ENCODE data around the gene DIO2.

Gene DIO2

DNA sequence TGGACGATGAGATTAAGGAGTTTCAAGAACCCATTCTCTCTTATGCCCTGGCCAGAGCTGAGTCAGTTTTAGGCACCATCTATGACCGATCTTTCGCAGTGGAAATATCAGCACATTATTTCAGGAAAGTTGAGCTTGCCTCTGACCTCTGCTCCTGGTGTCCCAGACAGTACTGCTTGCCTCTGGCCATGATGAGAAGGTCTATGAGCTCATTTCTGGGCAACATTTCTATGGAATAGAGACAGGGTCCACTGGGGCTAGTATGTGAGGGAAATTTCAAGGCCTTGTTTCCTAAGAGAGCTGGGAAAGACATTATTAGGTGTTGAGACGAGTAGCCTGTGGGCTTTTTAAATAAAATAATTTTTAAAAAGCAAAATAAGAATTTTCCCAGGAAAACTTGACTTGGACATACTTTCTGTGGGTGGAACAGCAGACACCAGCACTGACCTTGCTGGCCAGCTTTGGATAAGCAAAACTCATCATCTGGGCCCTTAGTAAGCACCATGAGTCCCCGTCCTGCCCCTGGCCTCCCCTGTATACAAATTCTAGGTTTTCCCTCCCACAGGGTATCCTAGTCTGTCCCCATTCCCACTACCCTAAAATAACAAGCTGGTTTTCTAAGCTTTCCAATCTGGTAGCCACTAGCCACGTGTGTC is 43.4 kb downstream of the DIO2 start:
- no peak for DNase-seq

GRCh38 chr14:80164991-80165721 is 46.1 kb downstream of the DIO2 start:
- DNase-seq = no peak

GRCh38 chr14:80152763-80153162 is 58.5 kb downstream of the DIO2 start:
- DNase-seq = no peak

- no peak for DNase-seq
Observed at GRCh38 chr14:80152166-80152565, 59.1 kb downstream of the DIO2 start.

- DNase-seq = no peak
Observed at GRCh38 chr14:80150301-80150700, 61.0 kb downstream of the DIO2 start.
